Activated T-cell treated with anti-CD3 and anti-CD28 coated beads for 48 hours (primary cell): Measurements from ENCODE around the gene LAMA2.

ENCODE experiments used
- DNase-seq: peaks from one replicate; pipeline ENCODE4 v3.0.0-alpha.2; 2020; ENCODE audit warnings: low read depth

Gene LAMA2

GRCh38 chr6:128882991-128883611 lies at the start of gene LAMA2:
Gene LAMA2, plus strand, starts transcription at chr6:128883138. Its CDS starts 108 bp downstream, at chr6:128883246.
- DNase-seq = no peak

GRCh38 chr6:128836761-128837160 lies 46.2 kb upstream of the LAMA2 start:
- DNase-seq = no peak

- no peak for DNase-seq
These were observed 41.4 kb upstream of the LAMA2 start for GRCh38 chr6:128841518-128841917.

GRCh38 chr6:128844598-128844997 lies 38.3 kb upstream of the LAMA2 start:
- DNase-seq = no peak

GRCh38 chr6:128847431-128848210 lies 35.3 kb upstream of the LAMA2 start:
- no peak for DNase-seq

GRCh38 chr6:128848212-128848935 lies 34.6 kb upstream of the LAMA2 start:
- no peak for DNase-seq

- no peak for DNase-seq
These were observed 27.3 kb upstream of the LAMA2 start for GRCh38 chr6:128855581-128856085.

- DNase-seq = no peak
These were observed 25.1 kb upstream of the LAMA2 start for GRCh38 chr6:128857806-128858205.

GRCh38 chr6:128860782-128861181 lies 22.2 kb upstream of the LAMA2 start:
- no peak for DNase-seq

- no peak for DNase-seq
These were observed 19.0 kb upstream of the LAMA2 start for GRCh38 chr6:128863983-128864382.

- DNase-seq = no peak
These were observed 12.2 kb upstream of the LAMA2 start for GRCh38 chr6:128870746-128871145.

- no peak for DNase-seq
These were observed 8.1 kb upstream of the LAMA2 start for GRCh38 chr6:128874863-128875262.

- DNase-seq = no peak
These were observed 378 bp upstream of the LAMA2 start for GRCh38 chr6:128882560-128882959.

- DNase-seq = no peak
These were observed 968 bp downstream of the LAMA2 start for GRCh38 chr6:128883906-128884305.

GRCh38 chr6:128885381-128885780 lies 2.4 kb downstream of the LAMA2 start:
- no peak for DNase-seq

GRCh38 chr6:128886706-128887105 lies 3.8 kb downstream of the LAMA2 start:
- no peak for DNase-seq

- no peak for DNase-seq
These were observed 5.7 kb downstream of the LAMA2 start for GRCh38 chr6:128888444-128889175.

- no peak for DNase-seq
These were observed 6.9 kb downstream of the LAMA2 start for GRCh38 chr6:128889870-128890269.

- DNase-seq = no peak
These were observed 9.1 kb downstream of the LAMA2 start for GRCh38 chr6:128892079-128892478.

GRCh38 chr6:128899341-128900050 lies 16.6 kb downstream of the LAMA2 start:
- DNase-seq = no peak

- no peak for DNase-seq
These were observed 20.8 kb downstream of the LAMA2 start for GRCh38 chr6:128903715-128904114.
